Activated naive CD4-positive, alpha-beta T cell treated with anti-CD3 and anti-CD28 coated beads, Interleukin-2, amount 10 ng/mL, durations not matched to agents 7 days and 5 days (primary cell): ENCODE measurements around the gene ZNF628.

Experiments used
- CTCF ChIA-PET: fragments of 350-600 bp; sonication (Branson Sonifier 250); formaldehyde crosslinking; loops from one replicate; lab custom pipeline; 2021; ENCODE audit warnings: antibody characterized with exemption; lab: Charles Lee
- DNase-seq: peaks from one replicate; pipeline ENCODE4 v3.0.0-alpha.2; 2020
- H3K27ac Mint-ChIP-seq: one replicate; pipeline ENCODE4 v1.8.0; 2021; ENCODE audit warnings: mild to moderate bottlenecking, moderate library complexity, mixed read lengths
- H3K27me3 Mint-ChIP-seq: one replicate; pipeline ENCODE4 v1.8.0; 2021; ENCODE audit warnings: mild to moderate bottlenecking, mixed read lengths
- H3K36me3 Mint-ChIP-seq: one replicate; pipeline ENCODE4 v1.8.0; 2021; ENCODE audit warnings: mixed read lengths
- H3K4me1 Mint-ChIP-seq: one replicate; pipeline ENCODE4 v1.8.0; 2021; ENCODE audit warnings: mixed read lengths
- H3K4me3 Mint-ChIP-seq: one replicate; pipeline ENCODE4 v1.8.0; 2021; ENCODE audit warnings: mild to moderate bottlenecking, moderate library complexity, mixed read lengths
- H3K9me3 Mint-ChIP-seq: one replicate; pipeline ENCODE4 v1.8.0; 2021; ENCODE audit warnings: mixed read lengths

ZNF628 gene

DNA sequence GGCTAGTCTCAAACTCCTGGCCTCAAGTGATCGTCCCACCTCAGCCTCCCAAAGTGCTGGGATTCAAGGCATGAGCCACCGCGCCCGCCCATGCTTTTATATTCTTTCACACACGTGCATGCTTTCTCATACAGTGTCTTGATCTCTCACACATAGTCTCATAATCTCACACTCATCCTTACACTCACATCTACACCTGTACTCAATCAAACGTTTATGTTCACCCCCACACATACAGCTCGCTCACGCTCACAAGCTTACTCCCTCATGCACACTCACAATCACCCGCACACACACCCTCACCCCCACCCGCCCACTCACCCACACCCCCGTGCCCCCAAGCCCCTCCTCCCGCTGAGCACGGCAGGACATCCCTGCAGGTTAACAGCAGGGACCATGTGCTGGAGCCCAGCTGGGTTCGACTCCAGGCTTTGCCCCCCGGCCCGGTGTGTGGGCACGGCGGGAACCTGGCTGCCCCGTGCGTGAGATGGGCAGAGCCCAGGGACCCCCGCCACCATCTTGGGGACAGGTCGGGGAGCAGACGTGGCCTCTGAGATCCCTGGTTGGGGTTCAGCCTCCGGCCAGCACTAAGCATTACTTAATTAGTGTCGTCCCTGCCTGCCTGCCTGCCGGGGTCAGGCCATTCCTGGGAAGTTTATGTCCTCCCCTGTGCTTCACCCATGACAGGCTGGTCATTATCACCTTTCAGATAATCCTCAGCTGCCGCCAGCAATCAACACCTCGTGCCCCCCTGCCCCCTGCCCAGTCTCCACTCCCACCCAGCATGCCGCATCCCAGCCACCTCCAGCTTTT, 49.1 kb downstream of the ZNF628 start:
- no peaks in the 10 kb centered on the region for H3K27me3 Mint-ChIP-seq
- no peak overlapping the region for H3K4me3 Mint-ChIP-seq
- CTCF ChIA-PET: interaction anchor here (1.5 kb wide), 1 partner anchor 22 kb away, joined by 4 read pairs; no protein-coding TSS in a partner anchor
- no peak for DNase-seq
- no peak overlapping the region for H3K27ac Mint-ChIP-seq
- no peaks in the 10 kb centered on the region for H3K4me1 Mint-ChIP-seq
- no peaks in the 10 kb centered on the region for H3K36me3 Mint-ChIP-seq
- no peaks in the 10 kb centered on the region for H3K9me3 Mint-ChIP-seq

DNA sequence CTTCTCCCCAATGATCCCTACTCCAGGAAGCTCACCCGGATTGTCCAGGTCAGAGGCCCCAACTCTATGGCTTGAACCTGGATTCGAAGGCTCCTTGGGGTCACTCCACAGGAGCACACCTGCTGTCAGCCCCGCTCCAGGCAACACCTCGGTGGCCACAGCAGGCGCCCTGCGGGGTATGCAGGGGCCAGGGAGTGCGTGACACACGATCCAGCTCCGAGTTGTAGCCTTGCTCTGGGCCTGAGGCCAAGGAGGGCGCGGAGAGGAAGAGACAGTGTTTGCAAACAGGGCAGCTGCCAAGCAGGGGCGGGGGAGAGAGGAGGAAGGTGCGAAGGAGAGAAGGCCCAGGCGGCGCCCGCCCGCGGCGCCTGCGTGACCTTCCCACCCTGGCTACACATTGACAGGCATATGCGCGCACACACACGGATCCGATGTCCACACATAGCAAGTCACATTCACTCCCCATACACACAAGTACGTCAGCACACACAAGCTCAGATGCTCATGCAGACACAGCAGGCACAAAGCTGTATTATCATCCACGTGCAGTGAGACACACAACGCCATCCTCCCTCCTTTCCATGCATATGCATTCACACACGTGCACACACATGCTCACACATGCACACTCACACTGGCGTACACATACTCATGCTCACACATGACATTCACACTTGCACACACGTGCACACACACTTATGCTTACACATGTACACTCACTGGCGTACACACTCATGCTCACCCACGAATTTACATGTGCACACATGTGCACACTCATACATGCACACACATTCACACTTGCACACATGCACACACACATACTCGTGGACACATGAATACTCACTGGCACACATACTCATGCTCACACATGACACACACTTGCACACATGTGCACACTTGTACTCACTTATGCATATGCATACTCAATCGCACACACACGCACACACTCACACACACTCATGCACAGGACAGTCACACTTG, 50.1 kb downstream of the ZNF628 start:
- no peaks in the 10 kb centered on the region for H3K27me3 Mint-ChIP-seq
- CTCF ChIA-PET: interaction anchor here (1.5 kb wide), 1 partner anchor 23 kb away, joined by 4 read pairs; no protein-coding TSS in a partner anchor
- H3K9me3 Mint-ChIP-seq: no peaks in the 10 kb centered on the region
- no peak overlapping the region for H3K27ac Mint-ChIP-seq
- H3K36me3 Mint-ChIP-seq: no peaks in the 10 kb centered on the region
- H3K4me1 Mint-ChIP-seq: no peaks in the 10 kb centered on the region
- no peak overlapping the region for H3K4me3 Mint-ChIP-seq
- DNase-seq: no peak

DNA sequence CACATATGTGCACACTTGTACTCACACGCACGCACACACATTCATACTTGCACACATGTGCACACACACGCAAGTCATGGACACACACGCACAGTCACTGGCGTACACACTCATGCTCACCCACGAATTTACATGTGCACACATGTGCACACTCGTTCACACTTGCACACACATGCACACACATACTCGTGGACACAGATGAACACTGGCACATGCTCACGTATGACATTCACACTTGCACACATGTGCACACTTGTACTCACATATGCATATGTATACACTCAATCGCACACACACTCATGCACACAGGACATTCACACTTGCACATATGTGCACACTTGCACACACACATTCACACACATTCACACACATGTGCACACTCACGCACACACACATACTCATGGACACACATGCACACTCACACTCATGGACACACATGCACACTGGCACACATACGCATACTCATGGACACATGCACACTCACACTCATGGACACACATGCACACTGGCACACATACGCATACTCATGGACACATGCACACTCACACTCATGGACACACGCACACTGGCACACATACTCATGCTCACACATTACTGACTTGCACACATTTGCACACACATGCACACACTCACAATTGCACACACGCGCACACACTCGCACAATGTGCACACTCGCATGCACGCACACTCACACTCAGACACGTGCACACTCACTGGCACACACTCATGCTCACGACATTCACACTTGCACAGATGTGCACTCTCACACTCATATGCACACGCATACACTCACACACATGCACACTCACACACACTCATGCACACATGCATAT, 51.0 kb downstream of the ZNF628 start:
- no peaks in the 10 kb centered on the region for H3K4me1 Mint-ChIP-seq
- CTCF ChIA-PET: interaction anchor here (0.6 kb wide), 1 partner anchor 20 kb away, joined by 4 read pairs; no protein-coding TSS in a partner anchor
- no peak overlapping the region for H3K27ac Mint-ChIP-seq
- DNase-seq: no peak
- no peak overlapping the region for H3K4me3 Mint-ChIP-seq
- no peaks in the 10 kb centered on the region for H3K27me3 Mint-ChIP-seq
- no peaks in the 10 kb centered on the region for H3K9me3 Mint-ChIP-seq
- no peaks in the 10 kb centered on the region for H3K36me3 Mint-ChIP-seq

DNA sequence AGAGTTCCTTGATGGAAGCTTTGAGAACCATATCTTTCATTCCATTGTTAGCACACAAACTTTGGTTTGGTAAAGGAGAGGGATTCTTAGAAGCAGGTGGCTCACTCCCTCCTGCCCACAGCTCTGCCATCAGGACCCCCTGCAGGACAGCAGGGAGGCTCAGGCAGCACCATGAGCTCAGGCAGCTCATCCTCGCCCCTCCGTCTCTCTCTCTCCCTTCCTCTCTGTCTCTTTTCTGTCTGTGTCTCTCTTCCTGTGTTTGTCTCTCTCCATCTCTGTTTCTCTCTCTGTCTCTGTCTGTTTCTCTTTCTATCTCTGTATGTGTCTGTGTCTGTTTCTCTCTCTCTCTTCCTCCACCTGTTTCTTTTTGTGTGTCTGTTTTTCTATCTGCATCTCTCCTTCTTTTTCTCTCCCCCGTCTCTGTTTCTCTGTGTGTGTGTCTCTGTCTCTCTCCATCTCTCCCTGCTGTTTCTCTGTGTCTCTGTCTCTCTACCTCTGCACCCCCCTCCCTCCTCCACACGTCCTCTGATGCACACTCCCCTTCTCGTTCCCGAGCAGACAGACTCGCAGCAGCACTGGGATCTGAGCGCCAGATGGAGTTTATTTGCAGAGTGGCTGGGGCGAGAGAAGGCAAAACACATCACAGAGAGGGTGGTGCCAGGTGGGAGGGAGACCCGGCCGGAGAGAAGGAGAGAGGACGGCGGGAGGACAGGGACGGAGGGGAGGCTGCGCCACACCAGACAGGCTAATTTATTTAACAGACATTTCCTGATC, 51.8 kb downstream of the ZNF628 start:
- Mint-ChIP-seq H3K27ac (no peak overlapping the region), H3K36me3 (no peaks in the 10 kb centered on the region), H3K4me1 (no peaks in the 10 kb centered on the region), H3K9me3 (no peaks in the 10 kb centered on the region), H3K4me3 (no peak overlapping the region), H3K27me3 (no peaks in the 10 kb centered on the region)
- CTCF ChIA-PET: interaction anchor here (0.6 kb wide), 1 partner anchor 21 kb away, joined by 4 read pairs; no protein-coding TSS in a partner anchor
- no peak for DNase-seq

DNA sequence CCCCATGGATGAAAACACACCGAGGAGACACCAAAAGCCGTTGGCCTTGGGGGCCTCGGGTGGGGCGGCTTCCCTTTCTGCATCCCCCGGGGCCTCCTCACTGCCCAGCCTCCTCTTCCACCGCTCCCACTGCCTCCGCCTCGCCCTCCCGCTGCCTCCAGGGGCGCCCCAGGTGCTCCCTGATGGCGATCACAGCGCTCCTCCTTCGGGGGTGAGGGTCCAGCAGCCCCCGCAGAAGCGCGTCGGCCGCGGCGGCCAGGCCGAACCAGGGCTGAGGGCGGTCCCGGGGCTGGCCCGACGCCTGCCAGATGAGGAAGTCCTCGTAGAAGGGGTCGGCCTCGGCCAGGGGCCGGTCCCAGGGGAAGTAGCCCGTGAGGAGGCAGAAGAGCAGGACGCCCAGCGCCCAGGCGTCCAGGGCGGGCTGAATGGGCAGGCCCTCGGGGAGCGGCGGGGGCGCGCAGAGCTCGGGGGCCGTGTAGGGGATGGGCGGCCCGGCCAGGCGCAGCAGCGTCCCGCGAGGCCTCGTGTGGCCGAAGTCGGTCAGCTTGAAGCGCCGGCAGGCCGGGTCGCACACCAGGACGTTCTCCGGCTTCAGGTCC, 53.3 kb downstream of the ZNF628 start:
- CTCF ChIA-PET: interaction anchor here (0.7 kb wide), 1 partner anchor 463 kb away, joined by 3 read pairs; no protein-coding TSS in a partner anchor
- H3K36me3 Mint-ChIP-seq: no peaks in the 10 kb centered on the region

DNA sequence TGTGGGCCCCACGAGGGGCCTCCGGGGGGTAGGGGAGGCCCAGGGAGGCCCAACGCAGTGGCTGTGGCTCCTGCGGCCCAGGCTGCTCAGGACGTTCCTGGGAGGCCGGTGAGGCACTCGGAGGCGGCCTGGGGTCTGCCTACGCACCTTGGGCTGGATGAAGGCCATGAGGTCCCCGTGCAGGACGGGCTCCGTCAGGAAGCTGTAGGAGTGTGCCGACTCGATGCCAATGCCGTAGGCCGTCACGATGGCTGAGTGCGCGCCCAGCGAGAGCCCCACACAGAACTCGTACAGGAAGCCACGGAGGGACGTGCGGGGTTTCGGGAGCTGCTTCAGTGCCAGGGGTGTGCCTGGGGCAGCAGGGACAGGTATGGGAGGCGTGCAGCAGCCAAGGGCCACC, 54.6 kb downstream of the ZNF628 start:
- no peak overlapping the region for H3K27ac Mint-ChIP-seq
- no peak overlapping the region for H3K4me3 Mint-ChIP-seq
- no peaks in the 10 kb centered on the region for H3K9me3 Mint-ChIP-seq
- H3K4me1 Mint-ChIP-seq: no peaks in the 10 kb centered on the region
- CTCF ChIA-PET: no interaction called here
- no peaks in the 10 kb centered on the region for H3K27me3 Mint-ChIP-seq
- DNase-seq: no peak
- no peaks in the 10 kb centered on the region for H3K36me3 Mint-ChIP-seq

More for the DNA sequence above, 53.3 kb downstream of the ZNF628 start:
- Mint-ChIP-seq H3K4me3 (no peak overlapping the region), H3K4me1 (no peaks in the 10 kb centered on the region), H3K27me3 (no peaks in the 10 kb centered on the region), H3K9me3 (no peaks in the 10 kb centered on the region), H3K27ac (no peak overlapping the region)
- DNase-seq: no peak
